ENCODE data around the gene CMTM1. TPM values are rescaled to one million over a fixed set of nuclear protein-coding genes. Genes with fewer than 3 reads are reported as not detected.

Gene CMTM1
- total RNA-seq, 3 donors from 2014 or later: 1.6 to 2.9 (median 1.9) TPM

DNA sequence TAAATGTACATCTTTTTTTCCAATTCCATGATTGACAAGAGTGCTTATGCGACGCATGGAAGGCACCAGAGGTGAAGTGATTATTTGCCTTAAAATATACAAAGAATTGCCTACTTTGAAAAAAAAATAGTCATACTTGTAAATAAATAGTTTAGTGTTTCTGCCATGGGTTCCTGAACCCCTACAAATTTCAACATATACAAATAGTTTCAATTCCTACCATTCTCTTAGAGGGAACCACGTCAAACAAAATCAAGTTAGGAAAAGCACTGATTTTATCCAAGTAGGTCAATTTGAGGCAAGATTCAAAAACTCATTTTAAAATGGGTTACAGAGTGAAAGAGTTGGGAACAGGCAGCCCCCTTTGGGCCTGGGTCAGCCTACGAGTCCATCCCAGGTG is 49.9 kb downstream of the CMTM1 start:
- H3K4me3 ChIP-seq: no peak overlapping the region
- H3K36me3 ChIP-seq: peaks cover 6% of the 10 kb centered on the region
- TF ChIP-seq POLR2AphosphoS5 (IDR thresholded peaks at IDR 0.05) (no peak), POLR2A (IDR thresholded peaks at IDR 0.05) (no peak)
- TF ChIP-seq, protein P1, sequence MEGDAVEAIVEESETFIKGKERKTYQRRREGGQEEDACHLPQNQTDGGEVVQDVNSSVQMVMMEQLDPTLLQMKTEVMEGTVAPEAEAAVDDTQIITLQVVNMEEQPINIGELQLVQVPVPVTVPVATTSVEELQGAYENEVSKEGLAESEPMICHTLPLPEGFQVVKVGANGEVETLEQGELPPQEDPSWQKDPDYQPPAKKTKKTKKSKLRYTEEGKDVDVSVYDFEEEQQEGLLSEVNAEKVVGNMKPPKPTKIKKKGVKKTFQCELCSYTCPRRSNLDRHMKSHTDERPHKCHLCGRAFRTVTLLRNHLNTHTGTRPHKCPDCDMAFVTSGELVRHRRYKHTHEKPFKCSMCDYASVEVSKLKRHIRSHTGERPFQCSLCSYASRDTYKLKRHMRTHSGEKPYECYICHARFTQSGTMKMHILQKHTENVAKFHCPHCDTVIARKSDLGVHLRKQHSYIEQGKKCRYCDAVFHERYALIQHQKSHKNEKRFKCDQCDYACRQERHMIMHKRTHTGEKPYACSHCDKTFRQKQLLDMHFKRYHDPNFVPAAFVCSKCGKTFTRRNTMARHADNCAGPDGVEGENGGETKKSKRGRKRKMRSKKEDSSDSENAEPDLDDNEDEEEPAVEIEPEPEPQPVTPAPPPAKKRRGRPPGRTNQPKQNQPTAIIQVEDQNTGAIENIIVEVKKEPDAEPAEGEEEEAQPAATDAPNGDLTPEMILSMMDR (IDR thresholded peaks at IDR 0.05): no peak
- no peaks in the 10 kb centered on the region for H3K27me3 ChIP-seq
- no peak for DNase-seq (ENCODE audit: low spot score in 2 of 2)
- intact Hi-C loops (cut with DNase I; ENCODE audit: low total_unique reads): no loop called here
- no peaks in the 10 kb centered on the region for H3K9me3 ChIP-seq
- H3K27ac ChIP-seq: no peak overlapping the region
- peaks cover 0 to 4% of the 10 kb centered on the region in 2 donors for H3K4me1 ChIP-seq

DNA sequence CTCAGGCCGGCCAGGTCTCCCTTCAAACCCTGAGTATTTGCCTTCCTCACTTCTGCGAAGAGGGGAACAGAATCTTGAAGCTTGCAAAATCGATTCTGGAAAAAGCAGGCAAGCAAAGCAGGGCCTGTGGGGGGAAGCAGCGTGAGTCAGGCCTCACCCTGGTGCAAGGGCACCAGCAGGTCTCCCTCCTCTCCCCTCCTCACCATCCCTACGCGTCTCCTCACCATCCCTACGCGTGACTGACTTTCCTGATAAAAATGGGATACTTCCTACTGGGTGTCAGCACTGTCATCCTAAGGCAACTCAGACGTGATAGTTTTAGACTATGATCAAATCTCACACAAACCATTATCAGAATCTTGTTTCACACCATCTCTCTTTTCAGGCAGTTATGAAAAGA is 50.4 kb downstream of the CMTM1 start:
- H3K27ac ChIP-seq: no peak overlapping the region
- TF ChIP-seq, protein P1 (IDR thresholded peaks at IDR 0.05): no peak
- TF ChIP-seq POLR2A (IDR thresholded peaks at IDR 0.05) (no peak), POLR2AphosphoS5 (IDR thresholded peaks at IDR 0.05) (no peak)
- H3K4me1 ChIP-seq: peaks cover 0 to 4% of the 10 kb centered on the region in 2 donors
- H3K4me3 ChIP-seq: no peak overlapping the region
- H3K27me3 ChIP-seq: no peaks in the 10 kb centered on the region
- H3K36me3 ChIP-seq: peaks cover 6% of the 10 kb centered on the region
- DNase-seq (ENCODE audit: low spot score in 2 of 2): no peak
- intact Hi-C loops (cut with DNase I; ENCODE audit: low total_unique reads): no loop called here
- H3K9me3 ChIP-seq: no peaks in the 10 kb centered on the region

DNA sequence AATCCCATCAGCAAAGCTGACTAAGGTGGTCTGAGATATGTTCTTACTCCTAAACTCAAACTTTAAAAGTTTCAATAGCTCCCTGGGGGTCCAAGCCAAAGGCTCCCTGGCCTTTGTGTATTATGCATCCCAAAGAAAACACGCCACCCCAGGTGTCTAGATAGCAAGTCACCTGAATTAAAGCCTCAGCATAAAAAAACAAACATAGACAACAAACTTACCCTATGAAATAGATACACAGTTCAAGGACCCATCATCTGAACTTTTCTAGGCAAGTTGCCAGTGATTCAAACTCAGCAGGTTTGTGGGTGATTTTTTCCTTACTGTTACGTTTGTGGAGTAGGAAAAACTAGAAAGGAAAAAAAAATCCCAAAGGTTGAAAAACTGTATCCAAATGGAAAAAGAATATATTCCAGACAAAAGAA is 50.8 kb downstream of the CMTM1 start:
- Histone ChIP-seq H3K4me3 (no peak overlapping the region), H3K27ac (no peak overlapping the region), H3K9me3 (no peaks in the 10 kb centered on the region), H3K36me3 (peaks cover 6% of the 10 kb centered on the region), H3K27me3 (no peaks in the 10 kb centered on the region), H3K4me1 (peaks cover 0 to 4% of the 10 kb centered on the region in 2 donors)
- intact Hi-C loops (cut with DNase I; ENCODE audit: low total_unique reads): no loop called here
- TF ChIP-seq POLR2AphosphoS5 (IDR thresholded peaks at IDR 0.05) (no peak), POLR2A (IDR thresholded peaks at IDR 0.05) (no peak)
- TF ChIP-seq, protein P1 (IDR thresholded peaks at IDR 0.05): no peak
- no peak for DNase-seq (ENCODE audit: low spot score in 2 of 2)

DNA sequence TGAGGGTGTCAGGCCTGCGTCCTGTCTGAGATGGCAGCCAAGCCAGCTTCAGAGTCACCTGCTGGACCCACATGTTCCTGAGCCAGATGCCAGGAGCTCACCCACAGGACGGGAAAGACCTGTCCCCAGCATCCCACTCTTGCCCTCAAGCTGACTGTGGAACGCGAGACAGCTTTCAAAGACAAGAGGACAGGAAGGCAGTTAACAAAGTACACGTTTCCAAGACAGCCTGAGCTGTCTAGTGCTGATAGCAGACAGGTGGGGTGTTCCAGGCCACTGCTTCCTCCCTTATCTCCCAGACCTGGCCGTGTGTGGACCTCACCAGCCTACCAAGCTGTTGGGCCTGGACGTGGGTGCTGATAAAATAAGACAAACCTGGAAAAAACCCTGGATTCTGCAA is 51.5 kb downstream of the CMTM1 start:
- Histone ChIP-seq H3K4me1 (peaks cover 0 to 4% of the 10 kb centered on the region in 2 donors), H3K27me3 (no peaks in the 10 kb centered on the region), H3K36me3 (peaks cover 1% of the 10 kb centered on the region), H3K4me3 (no peak overlapping the region), H3K9me3 (no peaks in the 10 kb centered on the region), H3K27ac (peak overlapping the region; percentile 76 to 78)
- DNase-seq (ENCODE audit: low spot score in 2 of 2): peak in 1 of 2 donors; percentile 79
- TF ChIP-seq POLR2A (IDR thresholded peaks at IDR 0.05) (no peak), POLR2AphosphoS5 (IDR thresholded peaks at IDR 0.05) (peak in 1 of 3 donors; percentile 48)
- intact Hi-C loops (cut with DNase I; ENCODE audit: low total_unique reads): no loop called here

DNA sequence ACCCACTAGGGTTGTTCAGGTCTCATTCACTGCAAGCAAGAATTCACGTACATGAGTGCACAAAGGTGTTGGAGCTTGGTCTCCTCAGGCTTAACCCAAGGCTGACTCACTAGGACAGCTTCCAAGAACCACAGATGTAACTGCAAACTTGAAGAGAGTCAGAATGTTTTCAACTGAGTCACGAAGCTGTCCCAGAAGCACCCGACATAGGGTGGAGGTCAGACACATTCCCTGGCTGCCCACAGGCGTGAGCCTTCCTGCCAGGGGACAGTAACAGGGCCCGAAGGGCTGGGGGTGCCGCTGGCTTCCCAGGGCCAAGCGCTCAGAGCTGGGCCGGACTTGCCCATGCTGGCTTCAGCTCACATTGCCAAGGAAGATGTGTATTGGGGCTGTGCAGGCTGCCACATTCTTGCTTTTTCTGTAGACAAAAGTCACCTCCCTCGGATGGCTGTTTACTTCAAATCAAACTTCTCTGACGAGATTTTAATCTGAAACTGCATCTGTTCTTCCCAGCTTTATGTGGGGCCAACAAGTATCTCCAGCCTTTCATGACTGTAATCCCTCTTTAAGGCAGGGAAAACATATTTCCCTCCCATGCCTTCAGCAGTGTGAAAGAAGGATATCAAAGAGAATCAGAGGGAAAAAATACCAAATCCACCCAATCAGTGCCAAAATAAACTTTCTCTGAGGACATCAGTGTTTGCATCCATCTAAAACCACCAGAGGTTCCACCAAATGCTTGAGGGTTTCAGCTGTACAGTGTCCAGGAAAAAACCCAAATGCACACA is 52.5 kb downstream of the CMTM1 start:
- no peaks in the 10 kb centered on the region for H3K36me3 ChIP-seq
- DNase-seq (ENCODE audit: low spot score in 2 of 2): no peak
- H3K4me1 ChIP-seq: peaks cover 0 to 4% of the 10 kb centered on the region in 2 donors
- no peaks in the 10 kb centered on the region for H3K9me3 ChIP-seq
- H3K27me3 ChIP-seq: no peaks in the 10 kb centered on the region
- peak overlapping the region; percentile 76 to 78 for H3K27ac ChIP-seq
- TF ChIP-seq, protein P1 (IDR thresholded peaks at IDR 0.05): no peak
- TF ChIP-seq POLR2AphosphoS5 (IDR thresholded peaks at IDR 0.05): no peak
- TF ChIP-seq POLR2A (IDR thresholded peaks at IDR 0.05): no peak
- intact Hi-C loops (cut with DNase I; ENCODE audit: low total_unique reads): no loop called here
- no peak overlapping the region for H3K4me3 ChIP-seq
